HG02938 (cell line): ENCODE measurements around the gene BRAP.
A peak's percentile ranks its signal among the peaks of the same experiment; 100 is the strongest.
"Not testable (repeated sequence)": the region's sequence is repeated elsewhere in the genome, so short reads cannot be mapped to it uniquely, and the experiment has no call there.

Source experiments
- ATAC-seq: cut with Tn5 transposase; IDR thresholded peaks from one replicate; pipeline ENCODE4 v1.9.1; 2021; ENCODE audit warnings: mild to moderate bottlenecking, moderate library complexity; ENCODE audit not compliant: unreplicated experiment

BRAP gene

GRCh38 chr12:111685811-111686573 lies at the start of gene BRAP, which contains the start of gene ACAD10:
Gene BRAP (minus strand): TSS chr12:111685956. CDS start chr12:111685792, 164 bp downstream.
Gene ACAD10 (plus strand): TSS chr12:111686053. CDS start chr12:111692710, 6,657 bp downstream.
- peak; percentile 87 for ATAC-seq

- ATAC-seq: no peak
These were observed 47.7 kb upstream of the BRAP start for GRCh38 chr12:111733340-111733915.

GRCh38 chr12:111732786-111733185 lies 47.0 kb upstream of the BRAP start:
- ATAC-seq: no peak

- no peak for ATAC-seq
These were observed 44.7 kb upstream of the BRAP start for GRCh38 chr12:111730420-111730819.

GRCh38 chr12:111728795-111729194 lies 43.0 kb upstream of the BRAP start:
- no peak for ATAC-seq

- not testable (repeated sequence) for ATAC-seq
These were observed 38.0 kb upstream of the BRAP start for GRCh38 chr12:111723646-111724360.

GRCh38 chr12:111720457-111720856 lies 34.7 kb upstream of the BRAP start:
- no peak for ATAC-seq

GRCh38 chr12:111719316-111719715 lies 33.6 kb upstream of the BRAP start:
- ATAC-seq: not testable (repeated sequence)

GRCh38 chr12:111715279-111715678 lies 29.5 kb upstream of the BRAP start:
- ATAC-seq: no peak

GRCh38 chr12:111706145-111706544 lies 20.4 kb upstream of the BRAP start:
- ATAC-seq: no peak

GRCh38 chr12:111705672-111706071 lies 19.9 kb upstream of the BRAP start:
- ATAC-seq: no peak

- no peak for ATAC-seq
These were observed 14.2 kb upstream of the BRAP start for GRCh38 chr12:111699962-111700361.

- ATAC-seq: no peak
These were observed 8.1 kb upstream of the BRAP start for GRCh38 chr12:111693818-111694217.

GRCh38 chr12:111692575-111693210 lies 6.9 kb upstream of the BRAP start:
- no peak for ATAC-seq

- ATAC-seq: no peak
These were observed 5.5 kb upstream of the BRAP start for GRCh38 chr12:111691262-111691661.

GRCh38 chr12:111687952-111688351 lies 2.2 kb upstream of the BRAP start:
- ATAC-seq: no peak

GRCh38 chr12:111687255-111687654 lies 1.5 kb upstream of the BRAP start:
- ATAC-seq: no peak

- no peak for ATAC-seq
These were observed 884 bp upstream of the BRAP start for GRCh38 chr12:111686574-111687105.

GRCh38 chr12:111685322-111685810 lies 390 bp downstream of the BRAP start:
- peak; percentile 32 for ATAC-seq

GRCh38 chr12:111684485-111685198 lies 1.1 kb downstream of the BRAP start:
- not testable (repeated sequence) for ATAC-seq
